H1 (cell line): Measurements from ENCODE around the gene SAMMSON. TPM values are rescaled to one million over a fixed set of nuclear protein-coding genes. Genes with fewer than 3 reads are reported as not detected.

Source experiments
- CTCF ChIA-PET: fragments of 300-600 bp; sonication (Branson Sonifier 250); formaldehyde crosslinking; loops from one replicate; lab custom pipeline; 2021; ENCODE audit not compliant: partially characterized antibody; lab: Charles Lee
- POLR2A ChIA-PET: fragments of 300-600 bp; sonication (Branson Sonifier 250); formaldehyde crosslinking; loops from one replicate; lab custom pipeline; 2021; ENCODE audit warnings: inconsistent platforms; ENCODE audit not compliant: partially characterized antibody; lab: Charles Lee
- DNase-seq, 2 experiments: peaks; one replicate each; pipeline versions ENCODE4 v3.0.0 to v3.0.0-alpha.2; 2010 to 2022; ENCODE audit warnings: low spot score in 2 of 2, low read depth in 1 of 2, mixed read lengths in 1 of 2
- FAIRE-seq: peaks from 2 replicates; lab custom pipeline; 2011; peaks lifted over from hg19 to GRCh38; lab: Jason Lieb, UNC
- H2AFZ ChIP-seq: 2 replicates; pipeline ENCODE4 v1.8.1; 2012; ENCODE audit warnings: low read length, inconsistent platforms
- H2AK5ac ChIP-seq: 2 replicates; pipeline ENCODE4 v1.6.1; 2013; ENCODE audit warnings: low read depth, low read length
- H2BK120ac ChIP-seq: replicated peaks from 2 replicates; pipeline ENCODE3; 2013; ENCODE audit warnings: low read depth, low read length, inconsistent platforms
- H2BK12ac ChIP-seq: 2 replicates; pipeline ENCODE4 v1.6.1; 2013; ENCODE audit warnings: low read depth, low read length
- H2BK15ac ChIP-seq: 2 replicates; pipeline ENCODE4 v1.6.1; 2013; ENCODE audit warnings: low read length
- H2BK20ac ChIP-seq: 2 replicates; pipeline ENCODE4 v1.6.1; 2013; ENCODE audit warnings: low read length
- H2BK5ac ChIP-seq: 2 replicates; pipeline ENCODE4 v1.6.1; 2013; ENCODE audit warnings: low read depth, low read length
- H3K14ac ChIP-seq: 2 replicates; pipeline ENCODE4 v1.6.1; 2013; ENCODE audit warnings: inconsistent platforms; ENCODE audit not compliant: insufficient read length
- H3K18ac ChIP-seq: 2 replicates; pipeline ENCODE4 v1.6.1; 2013; ENCODE audit warnings: low read length; ENCODE audit errors: extremely low read depth
- H3K23ac ChIP-seq: 2 replicates; pipeline ENCODE4 v1.6.1; 2013; ENCODE audit warnings: inconsistent platforms; ENCODE audit not compliant: insufficient read length
- H3K23me2 ChIP-seq: 2 replicates; pipeline ENCODE4 v1.6.1; 2013; ENCODE audit warnings: low read depth, low read length
- H3K27ac ChIP-seq: 2 replicates; pipeline ENCODE4 v1.6.1; 2011; ENCODE audit warnings: low read depth, low read length, inconsistent platforms
- H3K27me3 ChIP-seq, 4 experiments: replicated peaks in 1 of 4; 1 replicate in 1 of 4; 2 replicates in 3 of 4; pipeline versions ENCODE4 v1.6.1 to v1.8.1; 2011 to 2013; ENCODE audit warnings: low read length in 3 of 4, mild to moderate bottlenecking in 3 of 4, inconsistent platforms in 2 of 4, mixed read lengths in 2 of 4, moderate library complexity in 1 of 4; ENCODE audit not compliant: control insufficient read depth in 3 of 4, insufficient read depth in 3 of 4; ENCODE audit errors: extremely low read depth in 1 of 4
- H3K36me3 ChIP-seq, 4 experiments: 2 replicates each; pipeline versions ENCODE4 v1.6.1 to v1.8.1; 2011 to 2013; ENCODE audit warnings: mild to moderate bottlenecking in 4 of 4, low read length in 3 of 4, moderate library complexity in 2 of 4, control low read depth in 1 of 4, inconsistent platforms in 1 of 4; ENCODE audit not compliant: insufficient read depth in 4 of 4, control insufficient read depth in 2 of 4
- H3K4ac ChIP-seq: replicated peaks from 2 replicates; pipeline ENCODE3; 2013; ENCODE audit warnings: low read length, low read depth, mixed read lengths, inconsistent platforms; ENCODE audit not compliant: insufficient read length
- H3K4me1 ChIP-seq, 4 experiments: replicated peaks in 1 of 4; 1 replicate in 1 of 4; 2 replicates in 3 of 4; pipeline versions ENCODE4 v1.6.1 to v1.8.1; 2011 to 2013; ENCODE audit warnings: low read length in 3 of 4, inconsistent platforms in 2 of 4, mixed read lengths in 1 of 4; ENCODE audit not compliant: insufficient read depth in 4 of 4, control insufficient read depth in 3 of 4
- H3K4me2 ChIP-seq, 2 experiments: 2 replicates each; pipeline versions ENCODE4 v1.6.1 to v1.8.1; 2011 to 2013; ENCODE audit warnings: low read depth in 2 of 2, low read length in 2 of 2, control low read depth in 1 of 2, inconsistent platforms in 1 of 2, mild to moderate bottlenecking in 1 of 2; ENCODE audit not compliant: insufficient read depth in 1 of 2
- H3K4me3 ChIP-seq, 4 experiments: fragments of 200-600, 300-600 bp in 1 of 4; sonication (generic), shearing (Covaris generic), sonication (Bioruptor Twin) in 1 of 4; 2 replicates each; pipeline versions ENCODE4 v1.5.1 to v1.8.1; 2011 to 2016; ENCODE audit warnings: low read length in 4 of 4, low read depth in 3 of 4, control low read depth in 2 of 4, inconsistent platforms in 2 of 4, mild to moderate bottlenecking in 2 of 4, mixed read lengths in 1 of 4, moderate library complexity in 1 of 4; ENCODE audit not compliant: insufficient read depth in 2 of 4; ENCODE audit errors: extremely low read depth in 1 of 4
- H3K56ac ChIP-seq: replicated peaks from 2 replicates; pipeline ENCODE3; 2013; ENCODE audit warnings: low read depth, mild to moderate bottlenecking, mixed read lengths, low read length, inconsistent platforms; ENCODE audit not compliant: insufficient read length
- H3K79me1 ChIP-seq: 2 replicates; pipeline ENCODE4 v1.6.1; 2013; ENCODE audit warnings: low read depth, low read length, control low read depth
- H3K79me2 ChIP-seq, 2 experiments: 2 replicates each; pipeline versions ENCODE4 v1.6.1 to v1.8.1; 2012 to 2013; ENCODE audit warnings: low read length in 2 of 2, mild to moderate bottlenecking in 2 of 2, inconsistent platforms in 1 of 2; ENCODE audit not compliant: insufficient read depth in 2 of 2, control insufficient read depth in 1 of 2
- H3K9ac ChIP-seq, 4 experiments: replicated peaks in 1 of 4; 1 replicate in 1 of 4; 2 replicates in 3 of 4; pipeline versions ENCODE4 v1.6.1 to v1.8.1; 2011 to 2013; ENCODE audit warnings: low read depth in 3 of 4, low read length in 3 of 4, control low read depth in 2 of 4, mild to moderate bottlenecking in 2 of 4, moderate library complexity in 2 of 4, inconsistent platforms in 1 of 4; ENCODE audit errors: extremely low read depth in 1 of 4
- H3K9me3 ChIP-seq, 2 experiments: 2 replicates each; pipeline versions ENCODE4 v1.6.1 to v1.8.1; 2012 to 2013; ENCODE audit warnings: mild to moderate bottlenecking in 2 of 2, moderate library complexity in 2 of 2, control low read depth in 1 of 2, inconsistent platforms in 1 of 2, low read depth in 1 of 2, low read length in 1 of 2, mixed read lengths in 1 of 2; ENCODE audit not compliant: insufficient read depth in 2 of 2
- H4K20me1 ChIP-seq, 2 experiments: replicated peaks in 1 of 2; 2 replicates each; pipeline versions ENCODE3 to v1.8.1; 2011 to 2013; ENCODE audit warnings: inconsistent platforms in 2 of 2, low read length in 2 of 2, mild to moderate bottlenecking in 1 of 2; ENCODE audit not compliant: insufficient read depth in 2 of 2, control insufficient read depth in 1 of 2
- H4K5ac ChIP-seq: 2 replicates; pipeline ENCODE4 v1.6.1; 2013; ENCODE audit warnings: low read length, low read depth, mixed read lengths, inconsistent platforms; ENCODE audit not compliant: insufficient read length
- H4K8ac ChIP-seq: 2 replicates; pipeline ENCODE4 v1.8.0; 2013; ENCODE audit warnings: mild to moderate bottlenecking, moderate library complexity, low read length, inconsistent platforms; ENCODE audit not compliant: insufficient read depth; ENCODE audit errors: extremely low read depth
- H4K91ac ChIP-seq: replicated peaks from 2 replicates; pipeline ENCODE3; 2013; ENCODE audit warnings: low read length, mixed read lengths, inconsistent platforms; ENCODE audit not compliant: insufficient read length
- SUZ12 ChIP-seq: fragments of 200-600 bp; sonication (generic); IDR thresholded peaks from 2 replicates; pipeline ENCODE4 v1.6.1; 2012; ENCODE audit warnings: mild to moderate bottlenecking, inconsistent platforms, low read length, moderate library complexity, mixed read lengths
- WGBS, 2 experiments: shearing (Covaris generic) in 1 of 2; methylation state at CpG; one replicate each; pipeline versions ENCODE4 v1.1.6 to v1.1.7; 2013 to 2015; ENCODE audit warnings: low lambda C conversion rate in 2 of 2, mixed read lengths in 2 of 2, inconsistent platforms in 1 of 2, low coverage in 1 of 2, missing lambda C conversion rate in 1 of 2; ENCODE audit not compliant: insufficient replicate concordance in 2 of 2, insufficient coverage in 1 of 2, insufficient read length in 1 of 2; ENCODE audit errors: extremely low coverage in 1 of 2, missing lambda C conversion rate in 1 of 2; 5-methylcytosine and 5-hydroxymethylcytosine counted together
- polyA plus RNA-seq, 7 experiments: library from polyadenylated mRNA; depleted of rRNA in 3 of 7; stranded (reverse) in 5 of 7; unstranded in 2 of 7; fragments of >200 nt in 5 of 7; fragments of 200-250 nt in 2 of 7; gene quantifications; 1 replicate in 5 of 7; 2 replicates in 1 of 7; 4 replicates in 1 of 7; pipeline versions ENCODE4 v1.2.1 to v1.2.3, GENCODE V29; 2011 to 2013; ENCODE audit warnings: missing spikeins in 2 of 7, mixed read lengths in 2 of 7
- total RNA-seq: library from RNA; stranded (reverse); fragmentation: NEBNext Ultra II Directional; extraction: Animal tissue kit (Norgen Biotek cat#: 25700); gene quantifications from 2 replicates; pipeline ENCODE4 v1.2.1, GENCODE V29; 2021

The SAMMSON gene
- total and polyA plus RNA-seq, 2 of the 8 experiments (the other 6 are each of a cell fraction or from before 2014, with no cell fraction given) = not detected

GRCh38 chr3:70078778-70079177, 79.2 kb downstream of the SAMMSON start:
- CTCF ChIA-PET = interaction anchor here (1.9 to 2.9 kb wide), 2 partner anchors 8 to 15 kb away, joined by 4 to 11 read pairs; no protein-coding TSS in a partner anchor

More at GRCh38 chr3:70078778-70079177, 79.2 kb downstream of the SAMMSON start:
- Histone ChIP-seq H3K79me1 (no peaks in the 10 kb centered on the region), H4K20me1 (no peaks in the 10 kb centered on the region), H4K8ac (no peak overlapping the region), H3K36me3 (no peaks in the 10 kb centered on the region; a peak in 1 of 8 replicates), H3K9ac (no peak overlapping the region), H3K9me3 (peaks cover 0 to 9% of the 10 kb centered on the region in 2 experiments; a peak in 1 of 4 replicates), H3K79me2 (no peaks in the 10 kb centered on the region), H3K4me3 (no peak overlapping the region), H3K56ac (no peak overlapping the region), H2AK5ac (no peak overlapping the region), H3K23me2 (no peaks in the 10 kb centered on the region), H2BK20ac (no peak overlapping the region), H3K27ac (no peak overlapping the region), H3K27me3 (no peaks in the 10 kb centered on the region), H4K5ac (no peak overlapping the region), H2AFZ (no peak overlapping the region), H3K4me1 (peaks cover 0 to 2% (median 0%) of the 10 kb centered on the region in 4 experiments; a peak in 1 of 7 replicates), H2BK12ac (no peak overlapping the region), H3K23ac (no peak overlapping the region), H3K4ac (no peak overlapping the region), H2BK5ac (no peak overlapping the region), H2BK15ac (no peak overlapping the region), H3K14ac (no peak overlapping the region), H2BK120ac (no peak overlapping the region), H4K91ac (no peak overlapping the region), H3K18ac (no peak overlapping the region), H3K4me2 (no peak overlapping the region)
- POLR2A ChIA-PET = no interaction called here
- no peak for TF ChIP-seq SUZ12
- DNase-seq = no peak
- no peak for FAIRE-seq
- 98% methylated on average over 3 of the region's 3 CpGs; no CpG with 5 or more reads in 1 of the 2 experiments for WGBS, 2 experiments
